HepG2 (cell line): Measurements from ENCODE around the gene MMD2. TPM values are rescaled to one million over a fixed set of nuclear protein-coding genes. Genes with fewer than 3 reads are reported as not detected.

Experiments used
- DR1 ChIP-seq: sonication (generic); formaldehyde crosslinking; IDR thresholded peaks from 2 replicates; pipeline ENCODE4 v1.8.0; 2021; ENCODE audit warnings: mild to moderate bottlenecking, missing genetic modification reagents, inconsistent platforms
- ELF3 ChIP-seq: IDR thresholded peaks from 2 replicates; pipeline ENCODE4 v1.6.1; 2016; ENCODE audit warnings: missing genetic modification reagents, missing compliant biosample characterization
- HNRNPK ChIP-seq: fragments of 200-400 bp; formaldehyde crosslinking; IDR thresholded peaks from 2 replicates; pipeline ENCODE4 v1.6.1; 2018; ENCODE audit warnings: low read length, low read depth, moderate library complexity, mild to moderate bottlenecking; ENCODE audit not compliant: poor library complexity, severe bottlenecking
- JARID2 ChIP-seq: sonication (generic); formaldehyde crosslinking; IDR thresholded peaks from 2 replicates; pipeline ENCODE4 v1.8.1; 2023; ENCODE audit warnings: missing genetic modification reagents, inconsistent platforms; ENCODE audit not compliant: insufficient replicate concordance
- KDM4B ChIP-seq: sonication (generic); formaldehyde crosslinking; IDR thresholded peaks from 2 replicates; pipeline ENCODE4 v1.4.0; 2020; ENCODE audit warnings: missing genetic modification reagents
- KMT2B ChIP-seq: IDR thresholded peaks from 2 replicates; pipeline ENCODE4 v1.6.1; 2016; ENCODE audit warnings: missing genetic modification reagents, missing compliant biosample characterization
- SATB2 ChIP-seq: sonication (generic); formaldehyde crosslinking; IDR thresholded peaks from 2 replicates; pipeline ENCODE4 v1.5.0; 2020; ENCODE audit warnings: missing genetic modification reagents
- SYNCRIP ChIP-seq: fragments of 200-400 bp; formaldehyde crosslinking; IDR thresholded peaks from 2 replicates; pipeline ENCODE4 v1.6.1; 2018; ENCODE audit warnings: mild to moderate bottlenecking, low read depth, low read length; ENCODE audit not compliant: insufficient read depth
- ZNF451 ChIP-seq: sonication (generic); formaldehyde crosslinking; IDR thresholded peaks from 2 replicates; pipeline ENCODE4 v1.5.0; 2020; ENCODE audit warnings: mild to moderate bottlenecking, missing genetic modification reagents
- ZNF549 ChIP-seq: sonication (generic); formaldehyde crosslinking; IDR thresholded peaks from 2 replicates; pipeline ENCODE4 v1.5.0; 2020; ENCODE audit warnings: missing genetic modification reagents
- ZNF616 ChIP-seq: sonication (generic); formaldehyde crosslinking; IDR thresholded peaks from 2 replicates; pipeline ENCODE4 v1.5.0; 2020; ENCODE audit warnings: low read depth, mild to moderate bottlenecking, missing genetic modification reagents
- ZNF652 ChIP-seq: IDR thresholded peaks from 2 replicates; pipeline ENCODE4 v1.6.1; 2016; ENCODE audit warnings: low read depth, borderline replicate concordance
- ZNF703 ChIP-seq: sonication (generic); formaldehyde crosslinking; IDR thresholded peaks from 2 replicates; pipeline ENCODE4 v1.5.1; 2020; ENCODE audit warnings: missing genetic modification reagents, mild to moderate bottlenecking, moderate library complexity, borderline replicate concordance
- ZNF737 ChIP-seq: sonication (generic); formaldehyde crosslinking; IDR thresholded peaks from 2 replicates; pipeline ENCODE4 v1.5.0; 2020; ENCODE audit warnings: missing genetic modification reagents, mild to moderate bottlenecking, borderline replicate concordance
- polyA plus RNA-seq, 8 experiments: library from polyadenylated mRNA; depleted of rRNA in 3 of 8; stranded (reverse) in 7 of 8; unstranded in 1 of 8; fragments of >200 nt; fragmentation: Illumina TruSeq in 4 of 8; extraction: Trizol in 4 of 8; gene quantifications; 2 replicates each; pipeline versions ENCODE4 v1.2.1 to v1.2.3, GENCODE V29; 2011 to 2016; ENCODE audit warnings: low read depth in 4 of 8, missing spikeins in 1 of 8, mixed read lengths in 1 of 8; ENCODE audit not compliant: insufficient read depth in 1 of 8
- total RNA-seq, 5 experiments: library from RNA; depleted of rRNA; stranded (reverse); fragments of >200 nt; fragmentation: Illumina TruSeq; extraction: Trizol; gene quantifications; 2 replicates each; pipeline ENCODE4 v1.2.3, GENCODE V29; 2016; ENCODE audit warnings: low read depth in 1 of 5
- TF ChIP-seq, protein P1 (sequence below): IDR thresholded peaks from 2 replicates; pipeline ENCODE4 v1.6.1; 2016; ENCODE audit warnings: low read depth
- TF ChIP-seq, protein P2 (sequence below): IDR thresholded peaks from 2 replicates; pipeline ENCODE4 v1.6.1; 2016
- TF ChIP-seq, protein P3 (sequence below): sonication (generic); formaldehyde crosslinking; IDR thresholded peaks from 2 replicates; pipeline ENCODE4 v1.4.0; 2020; ENCODE audit warnings: mild to moderate bottlenecking, low read depth, missing genetic modification reagents
- TF ChIP-seq, protein P4 (sequence below): sonication (generic); formaldehyde crosslinking; IDR thresholded peaks from 2 replicates; pipeline ENCODE4 v1.4.0; 2020; ENCODE audit warnings: mild to moderate bottlenecking, low read depth, missing genetic modification reagents
- TF ChIP-seq, protein P5 (sequence below): sonication (generic); formaldehyde crosslinking; IDR thresholded peaks from 2 replicates; pipeline ENCODE4 v1.4.0; 2020; ENCODE audit warnings: missing genetic modification reagents
- TF ChIP-seq, protein P6 (sequence below): IDR thresholded peaks from 2 replicates; pipeline ENCODE4 v1.6.1; 2016; ENCODE audit warnings: missing compliant biosample characterization, missing genetic modification reagents, borderline replicate concordance

The MMD2 gene
- total and polyA plus RNA-seq, 2 of the 13 experiments (the other 11 are each of a cell fraction or from before 2014, with no cell fraction given), result not detected

DNA sequence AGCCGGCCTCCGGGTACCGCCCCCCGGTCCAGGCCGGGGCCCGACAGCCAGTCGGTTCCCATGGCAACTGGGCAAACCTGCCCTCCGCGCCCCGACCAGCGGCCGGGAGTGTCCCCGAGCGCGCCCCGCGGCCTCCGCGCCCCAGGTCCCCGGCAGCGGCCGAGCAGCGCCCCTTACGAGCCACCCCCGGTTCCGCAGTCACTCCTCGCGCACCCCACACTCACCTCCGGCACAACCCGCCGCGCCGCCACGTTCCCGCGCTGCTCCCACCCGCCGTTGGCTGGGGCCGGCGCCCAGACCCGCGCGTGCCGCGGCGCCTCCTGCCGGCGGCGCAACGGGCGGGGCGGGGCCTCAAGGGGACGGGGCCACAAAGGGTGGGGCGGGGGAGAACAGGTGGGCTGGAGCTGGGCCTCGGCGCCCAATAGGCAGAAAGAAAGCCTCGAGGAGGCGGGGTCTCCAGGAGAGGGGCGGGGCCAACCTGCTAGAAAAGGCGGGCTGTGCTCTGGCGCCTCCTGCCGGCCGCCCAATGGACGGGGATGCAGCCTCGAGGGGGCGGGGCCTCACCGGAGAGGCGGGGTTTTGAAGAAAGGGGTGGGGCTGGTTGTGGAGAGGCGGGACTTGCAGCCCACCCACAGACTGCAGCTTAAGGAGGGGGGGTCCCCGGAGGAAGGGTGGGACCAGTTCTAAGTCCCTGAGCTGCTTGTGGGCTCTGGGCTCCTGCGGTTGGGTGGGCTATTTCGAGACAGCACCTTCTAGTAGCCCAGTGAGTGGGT lies 75.4 kb downstream of the MMD2 start, which contains the start of gene RADIL (continued):
- TF ChIP-seq JARID2 (no peak), KDM4B (CRISPR knock-in tag) (no peak), ZNF549 (CRISPR knock-in tag) (no peak), ZNF616 (CRISPR knock-in tag) (no peak), SATB2 (CRISPR knock-in tag) (no peak), ZNF451 (CRISPR knock-in tag) (no peak), ZNF652 (no peak), ZNF703 (CRISPR knock-in tag) (no peak), SYNCRIP (no peak), ELF3 (CRISPR knock-in tag) (0 out of 2 replicates have a peak, but pooled peaks have one; percentile 23), KMT2B (CRISPR knock-in tag) (no peak), ZNF737 (no peak), DR1 (CRISPR knock-in tag) (peak; percentile 85; the same call in 1 of the 2 replicates), HNRNPK (peak; percentile 48)
- TF ChIP-seq, protein P1, sequence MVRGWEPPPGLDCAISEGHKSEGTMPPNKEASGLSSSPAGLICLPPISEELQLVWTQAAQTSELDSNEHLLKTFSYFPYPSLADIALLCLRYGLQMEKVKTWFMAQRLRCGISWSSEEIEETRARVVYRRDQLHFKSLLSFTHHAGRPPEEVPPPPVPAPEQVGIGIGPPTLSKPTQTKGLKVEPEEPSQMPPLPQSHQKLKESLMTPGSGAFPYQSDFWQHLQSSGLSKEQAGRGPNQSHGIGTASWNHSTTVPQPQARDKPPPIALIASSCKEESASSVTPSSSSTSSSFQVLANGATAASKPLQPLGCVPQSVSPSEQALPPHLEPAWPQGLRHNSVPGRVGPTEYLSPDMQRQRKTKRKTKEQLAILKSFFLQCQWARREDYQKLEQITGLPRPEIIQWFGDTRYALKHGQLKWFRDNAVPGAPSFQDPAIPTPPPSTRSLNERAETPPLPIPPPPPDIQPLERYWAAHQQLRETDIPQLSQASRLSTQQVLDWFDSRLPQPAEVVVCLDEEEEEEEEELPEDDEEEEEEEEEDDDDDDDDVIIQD (CRISPR knock-in tag), result peak; percentile 29; the same call in 1 of the 2 replicates
- TF ChIP-seq, protein P2, sequence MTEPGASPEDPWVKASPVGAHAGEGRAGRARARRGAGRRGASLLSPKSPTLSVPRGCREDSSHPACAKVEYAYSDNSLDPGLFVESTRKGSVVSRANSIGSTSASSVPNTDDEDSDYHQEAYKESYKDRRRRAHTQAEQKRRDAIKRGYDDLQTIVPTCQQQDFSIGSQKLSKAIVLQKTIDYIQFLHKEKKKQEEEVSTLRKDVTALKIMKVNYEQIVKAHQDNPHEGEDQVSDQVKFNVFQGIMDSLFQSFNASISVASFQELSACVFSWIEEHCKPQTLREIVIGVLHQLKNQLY, result no peak
- TF ChIP-seq, protein P3, sequence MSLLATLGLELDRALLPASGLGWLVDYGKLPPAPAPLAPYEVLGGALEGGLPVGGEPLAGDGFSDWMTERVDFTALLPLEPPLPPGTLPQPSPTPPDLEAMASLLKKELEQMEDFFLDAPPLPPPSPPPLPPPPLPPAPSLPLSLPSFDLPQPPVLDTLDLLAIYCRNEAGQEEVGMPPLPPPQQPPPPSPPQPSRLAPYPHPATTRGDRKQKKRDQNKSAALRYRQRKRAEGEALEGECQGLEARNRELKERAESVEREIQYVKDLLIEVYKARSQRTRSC (CRISPR knock-in tag), result no peak
- TF ChIP-seq, protein P4, sequence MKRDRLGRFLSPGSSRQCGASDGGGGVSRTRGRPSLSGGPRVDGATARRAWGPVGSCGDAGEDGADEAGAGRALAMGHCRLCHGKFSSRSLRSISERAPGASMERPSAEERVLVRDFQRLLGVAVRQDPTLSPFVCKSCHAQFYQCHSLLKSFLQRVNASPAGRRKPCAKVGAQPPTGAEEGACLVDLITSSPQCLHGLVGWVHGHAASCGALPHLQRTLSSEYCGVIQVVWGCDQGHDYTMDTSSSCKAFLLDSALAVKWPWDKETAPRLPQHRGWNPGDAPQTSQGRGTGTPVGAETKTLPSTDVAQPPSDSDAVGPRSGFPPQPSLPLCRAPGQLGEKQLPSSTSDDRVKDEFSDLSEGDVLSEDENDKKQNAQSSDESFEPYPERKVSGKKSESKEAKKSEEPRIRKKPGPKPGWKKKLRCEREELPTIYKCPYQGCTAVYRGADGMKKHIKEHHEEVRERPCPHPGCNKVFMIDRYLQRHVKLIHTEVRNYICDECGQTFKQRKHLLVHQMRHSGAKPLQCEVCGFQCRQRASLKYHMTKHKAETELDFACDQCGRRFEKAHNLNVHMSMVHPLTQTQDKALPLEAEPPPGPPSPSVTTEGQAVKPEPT, result no peak
- TF ChIP-seq, protein P5, sequence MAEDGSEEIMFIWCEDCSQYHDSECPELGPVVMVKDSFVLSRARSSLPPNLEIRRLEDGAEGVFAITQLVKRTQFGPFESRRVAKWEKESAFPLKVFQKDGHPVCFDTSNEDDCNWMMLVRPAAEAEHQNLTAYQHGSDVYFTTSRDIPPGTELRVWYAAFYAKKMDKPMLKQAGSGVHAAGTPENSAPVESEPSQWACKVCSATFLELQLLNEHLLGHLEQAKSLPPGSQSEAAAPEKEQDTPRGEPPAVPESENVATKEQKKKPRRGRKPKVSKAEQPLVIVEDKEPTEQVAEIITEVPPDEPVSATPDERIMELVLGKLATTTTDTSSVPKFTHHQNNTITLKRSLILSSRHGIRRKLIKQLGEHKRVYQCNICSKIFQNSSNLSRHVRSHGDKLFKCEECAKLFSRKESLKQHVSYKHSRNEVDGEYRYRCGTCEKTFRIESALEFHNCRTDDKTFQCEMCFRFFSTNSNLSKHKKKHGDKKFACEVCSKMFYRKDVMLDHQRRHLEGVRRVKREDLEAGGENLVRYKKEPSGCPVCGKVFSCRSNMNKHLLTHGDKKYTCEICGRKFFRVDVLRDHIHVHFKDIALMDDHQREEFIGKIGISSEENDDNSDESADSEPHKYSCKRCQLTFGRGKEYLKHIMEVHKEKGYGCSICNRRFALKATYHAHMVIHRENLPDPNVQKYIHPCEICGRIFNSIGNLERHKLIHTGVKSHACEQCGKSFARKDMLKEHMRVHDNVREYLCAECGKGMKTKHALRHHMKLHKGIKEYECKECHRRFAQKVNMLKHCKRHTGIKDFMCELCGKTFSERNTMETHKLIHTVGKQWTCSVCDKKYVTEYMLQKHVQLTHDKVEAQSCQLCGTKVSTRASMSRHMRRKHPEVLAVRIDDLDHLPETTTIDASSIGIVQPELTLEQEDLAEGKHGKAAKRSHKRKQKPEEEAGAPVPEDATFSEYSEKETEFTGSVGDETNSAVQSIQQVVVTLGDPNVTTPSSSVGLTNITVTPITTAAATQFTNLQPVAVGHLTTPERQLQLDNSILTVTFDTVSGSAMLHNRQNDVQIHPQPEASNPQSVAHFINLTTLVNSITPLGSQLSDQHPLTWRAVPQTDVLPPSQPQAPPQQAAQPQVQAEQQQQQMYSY (CRISPR knock-in tag), result no peak
- TF ChIP-seq, protein P6, sequence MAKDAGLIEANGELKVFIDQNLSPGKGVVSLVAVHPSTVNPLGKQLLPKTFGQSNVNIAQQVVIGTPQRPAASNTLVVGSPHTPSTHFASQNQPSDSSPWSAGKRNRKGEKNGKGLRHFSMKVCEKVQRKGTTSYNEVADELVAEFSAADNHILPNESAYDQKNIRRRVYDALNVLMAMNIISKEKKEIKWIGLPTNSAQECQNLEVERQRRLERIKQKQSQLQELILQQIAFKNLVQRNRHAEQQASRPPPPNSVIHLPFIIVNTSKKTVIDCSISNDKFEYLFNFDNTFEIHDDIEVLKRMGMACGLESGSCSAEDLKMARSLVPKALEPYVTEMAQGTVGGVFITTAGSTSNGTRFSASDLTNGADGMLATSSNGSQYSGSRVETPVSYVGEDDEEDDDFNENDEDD (CRISPR knock-in tag), result peak; percentile 67; the same call in 1 of the 2 replicates
